A549 treated with Hydrocortisone at 1 μM for 4 hours (cell line): ENCODE measurements around the gene CBFA2T3. TPM values are rescaled to one million over a fixed set of nuclear protein-coding genes. Genes with fewer than 3 reads are reported as not detected.

Experiments
- total RNA-seq: library from RNA; stranded (reverse); fragments of 200-300 nt; extraction: Qiagen RNA extraction; gene quantifications from 5 replicates; pipeline ENCODE4 v1.2.3, GENCODE V29; 2022

Gene CBFA2T3
- total RNA-seq = 0.31 to 0.85 TPM (median 0.77 TPM) in 5 replicates

DNA sequence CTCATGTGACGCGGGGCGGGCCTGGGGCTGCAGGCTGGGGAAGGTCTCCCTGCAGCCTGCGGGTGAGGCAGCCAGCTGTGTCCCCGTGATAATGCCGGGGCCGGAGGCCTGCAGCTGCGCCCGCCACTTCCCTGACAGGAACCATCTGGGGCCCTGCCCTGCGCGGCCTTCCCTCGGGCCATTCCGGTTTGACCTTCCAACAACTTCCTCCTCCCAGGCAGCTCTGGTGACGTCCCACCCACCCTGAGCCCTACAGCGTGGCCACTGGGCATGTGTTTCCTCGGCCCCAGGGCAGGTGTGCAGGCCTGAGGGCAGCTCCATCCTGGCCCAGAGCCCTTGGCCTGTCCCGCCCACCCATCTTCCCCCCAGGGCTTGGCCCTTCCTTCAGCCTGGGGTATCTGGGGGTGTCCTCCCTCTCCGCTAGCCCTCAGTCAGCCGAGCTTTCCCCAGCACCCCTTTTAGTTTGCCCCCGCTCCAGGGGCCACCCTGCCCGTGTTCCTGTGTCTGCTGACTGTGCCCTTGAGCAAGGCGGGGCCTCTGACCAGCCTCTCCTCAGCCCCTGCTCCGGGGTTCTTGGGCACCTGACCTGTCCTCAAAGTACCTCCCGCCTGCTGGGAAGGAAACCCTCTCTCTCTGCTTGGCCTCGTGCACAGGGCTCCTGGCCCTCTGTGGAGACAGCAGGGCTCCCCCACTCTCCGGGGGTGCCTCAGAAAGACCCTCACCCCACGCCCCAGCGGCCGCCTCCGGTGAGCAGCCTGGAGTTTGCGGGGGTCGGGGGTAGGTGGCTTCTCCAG is at the start of gene CBFA2T3:
TSS of gene CBFA2T3 (minus strand) at position 190 of the 794 bp plus-strand sequence. CDS start 400 bp downstream, outside the sequence.

DNA sequence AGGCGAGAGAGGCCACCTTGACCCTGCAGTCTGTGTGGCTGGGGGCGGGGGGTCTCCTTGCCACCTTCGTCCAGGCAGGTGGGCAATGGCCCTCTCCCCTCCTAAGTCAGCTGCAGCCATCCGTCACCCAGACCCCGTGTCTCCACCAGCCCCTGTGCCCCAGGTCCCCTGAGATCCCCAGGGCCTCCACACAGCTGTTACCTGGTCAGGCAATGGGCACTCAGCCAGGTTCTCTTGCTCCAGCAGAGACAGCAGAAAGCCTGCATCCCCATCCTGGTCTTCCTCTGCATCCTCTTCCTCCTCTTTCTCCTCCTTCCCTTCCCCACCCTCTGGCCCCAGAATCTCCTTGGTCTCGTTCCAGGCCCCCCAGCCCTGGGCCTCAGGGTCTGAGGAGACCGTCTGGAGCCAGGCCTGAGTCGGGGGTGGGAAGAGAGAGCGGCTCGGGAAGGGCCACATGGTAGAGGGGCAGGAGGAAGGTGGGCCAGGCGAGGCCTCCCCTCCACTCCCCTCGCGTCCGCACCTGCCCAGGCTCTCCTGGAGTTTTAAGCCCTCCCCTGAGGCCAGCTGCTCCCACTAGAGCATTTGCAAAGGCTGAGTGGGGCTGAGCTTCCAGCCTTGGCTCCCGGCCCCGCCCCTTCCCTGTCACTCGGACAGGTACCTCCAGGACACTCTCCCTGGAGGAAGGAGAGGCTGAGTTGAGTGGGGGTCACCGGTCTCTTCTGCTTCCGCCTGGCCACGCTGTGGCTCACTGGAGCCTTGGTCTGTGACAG is 110.7 kb downstream of the CBFA2T3 start, which contains the start of gene PABPN1L:
TSS of gene PABPN1L (minus strand) at position 510 of the 770 bp plus-strand sequence. CDS start at position 456, 54 bp downstream.

DNA sequence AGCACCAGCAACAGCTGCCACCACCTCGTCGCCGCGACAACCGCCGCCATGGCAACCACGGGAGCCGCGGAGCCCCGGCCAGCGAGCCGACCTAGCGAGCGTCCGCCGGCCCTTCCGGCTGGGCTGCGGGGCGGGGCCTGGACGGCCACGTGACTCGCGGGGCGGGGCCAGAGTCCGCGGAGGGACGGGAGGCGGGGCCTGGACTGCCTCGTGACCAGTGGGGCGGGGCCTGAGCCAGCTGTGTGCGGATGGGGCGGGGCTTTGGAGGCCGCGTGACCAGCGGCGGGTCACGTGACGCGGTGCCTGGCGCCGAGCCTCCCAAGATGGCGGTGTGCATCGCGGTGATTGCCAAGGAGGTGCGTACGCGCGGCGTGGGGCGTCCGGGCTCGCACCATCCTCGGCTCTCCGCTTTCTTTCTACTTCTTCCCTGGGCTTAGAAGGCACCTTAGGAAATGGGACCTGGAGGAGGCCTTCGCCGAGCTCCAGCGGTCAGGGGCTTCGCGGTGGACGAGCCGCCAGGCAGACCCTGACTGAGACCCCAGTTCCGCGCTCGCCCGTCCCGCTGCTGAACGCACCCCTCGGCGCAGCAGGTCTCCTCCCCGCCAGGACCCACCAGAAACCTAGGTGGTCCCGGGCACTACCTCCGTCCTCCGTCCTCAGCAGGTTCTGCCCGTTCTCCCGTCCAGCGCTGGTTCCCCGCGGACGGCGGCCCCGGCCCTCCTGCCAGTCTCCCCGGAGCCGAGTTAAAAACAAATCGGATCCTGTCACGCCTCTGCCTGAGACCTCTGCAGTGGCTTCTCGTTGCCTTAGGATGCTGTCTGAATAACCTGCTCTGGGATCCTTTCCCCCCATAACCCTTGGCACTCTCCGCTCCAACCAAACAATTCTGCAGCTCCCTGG is 119.9 kb downstream of the CBFA2T3 start, which contains the start of the genes GALNS and TRAPPC2L:
TSS of gene GALNS (minus strand) at position 120 of the 900 bp plus-strand sequence. CDS start at position 50, 70 bp downstream.
TSS of gene TRAPPC2L (plus strand) at position 300 of the 900 bp plus-strand sequence. CDS start at position 324, 24 bp downstream.

Other genes starting within 250 kb of the CBFA2T3 start
- gene PIEZO1, start 192.0 kb downstream of the CBFA2T3 start, total RNA-seq = 112 to 144 TPM (median 132 TPM) in 5 replicates
- 27.4 to 32.2 TPM (median 30.6 TPM) in 5 replicates for gene CDT1, start 173.4 kb downstream of the CBFA2T3 start, total RNA-seq
- gene APRT, start 165.3 kb downstream of the CBFA2T3 start, total RNA-seq = 261 to 448 TPM (median 400 TPM) in 5 replicates
- gene GALNS, start 120.3 kb downstream of the CBFA2T3 start, total RNA-seq = 40.1 to 48.1 TPM (median 47.0 TPM) in 5 replicates
- 97.1 to 126 TPM (median 103 TPM) in 5 replicates for gene TRAPPC2L, start 120.1 kb downstream of the CBFA2T3 start, total RNA-seq
- not detected in 5 replicates for gene PABPN1L, start 110.5 kb downstream of the CBFA2T3 start, total RNA-seq
- gene ACSF3, start 116.6 kb upstream of the CBFA2T3 start, total RNA-seq = 17.3 to 21.2 TPM (median 18.9 TPM) in 5 replicates
- 0.08 to 0.20 TPM (median 0.16 TPM) in 5 replicates for gene CDH15, start 194.5 kb upstream of the CBFA2T3 start, total RNA-seq
- gene SLC22A31, start 223.3 kb upstream of the CBFA2T3 start, total RNA-seq = 0.92 to 1.9 TPM (median 1.4 TPM) in 5 replicates
- 8.3 to 11.7 TPM (median 10.5 TPM) in 5 replicates for gene ZNF778, start 240.5 kb upstream of the CBFA2T3 start, total RNA-seq